NCI-H2196 (cell line): Measurements from ENCODE around the gene REG1A.

Source experiments
- DNase-seq: peaks from one replicate; lab custom pipeline; 2025; ENCODE audit not compliant: unreplicated experiment; lab: John Stamatoyannopoulos, UW

REG1A gene, protein sequence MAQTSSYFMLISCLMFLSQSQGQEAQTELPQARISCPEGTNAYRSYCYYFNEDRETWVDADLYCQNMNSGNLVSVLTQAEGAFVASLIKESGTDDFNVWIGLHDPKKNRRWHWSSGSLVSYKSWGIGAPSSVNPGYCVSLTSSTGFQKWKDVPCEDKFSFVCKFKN

DNA sequence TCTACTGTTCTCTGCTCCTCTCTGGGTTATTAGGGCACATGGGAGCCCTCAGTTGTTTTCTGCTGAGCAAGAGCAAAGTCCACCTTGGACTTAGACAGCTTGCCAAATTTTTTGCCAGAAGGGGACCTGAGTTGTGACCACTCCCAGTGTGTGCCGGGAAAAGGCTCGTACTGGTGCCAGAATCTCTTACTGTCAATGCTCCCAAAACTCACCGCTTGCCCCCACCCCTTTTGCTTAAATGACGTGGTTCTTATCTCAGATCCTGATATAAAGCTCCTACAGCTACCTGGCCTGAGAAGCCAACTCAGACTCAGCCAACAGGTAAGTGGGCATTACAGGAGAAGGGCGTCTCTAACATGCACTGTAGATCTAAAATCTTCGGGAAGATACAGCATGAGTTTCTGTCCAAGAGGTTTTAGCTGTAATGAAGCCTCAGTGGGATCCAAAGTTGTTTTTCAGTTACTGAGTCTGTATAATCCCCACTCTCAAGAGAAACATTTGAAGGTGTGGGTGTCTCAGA is at the start of gene REG1A:
Gene REG1A, plus strand, starts transcription at position 295 of the 520 bp plus-strand sequence. CDS start 374 bp downstream, outside the sequence.
- DNase-seq: no peak

GRCh38 chr2:79071078-79071477 is 49.2 kb upstream of the REG1A start:
- DNase-seq: no peak

DNA sequence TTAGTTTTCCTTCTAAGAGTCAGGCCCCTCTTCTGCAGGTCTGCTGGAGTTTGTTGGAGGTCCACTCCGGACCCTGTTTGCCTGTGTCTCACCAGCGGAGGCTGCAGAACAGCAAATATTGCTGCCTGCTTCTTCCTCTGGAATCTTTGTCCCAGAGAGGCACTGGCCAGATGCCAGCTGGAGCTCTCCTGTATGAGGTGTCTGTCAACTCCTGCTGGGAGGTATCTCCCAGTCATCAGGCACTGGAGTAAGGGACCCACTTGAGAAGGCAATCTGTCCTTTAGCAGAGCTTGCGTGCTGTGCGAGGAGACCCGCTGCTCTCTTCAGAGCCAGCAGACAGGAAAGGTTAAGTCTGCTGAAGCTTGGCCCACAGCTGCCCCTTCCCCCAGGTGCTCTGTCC is 37.3 kb upstream of the REG1A start:
- no peak for DNase-seq

DNA sequence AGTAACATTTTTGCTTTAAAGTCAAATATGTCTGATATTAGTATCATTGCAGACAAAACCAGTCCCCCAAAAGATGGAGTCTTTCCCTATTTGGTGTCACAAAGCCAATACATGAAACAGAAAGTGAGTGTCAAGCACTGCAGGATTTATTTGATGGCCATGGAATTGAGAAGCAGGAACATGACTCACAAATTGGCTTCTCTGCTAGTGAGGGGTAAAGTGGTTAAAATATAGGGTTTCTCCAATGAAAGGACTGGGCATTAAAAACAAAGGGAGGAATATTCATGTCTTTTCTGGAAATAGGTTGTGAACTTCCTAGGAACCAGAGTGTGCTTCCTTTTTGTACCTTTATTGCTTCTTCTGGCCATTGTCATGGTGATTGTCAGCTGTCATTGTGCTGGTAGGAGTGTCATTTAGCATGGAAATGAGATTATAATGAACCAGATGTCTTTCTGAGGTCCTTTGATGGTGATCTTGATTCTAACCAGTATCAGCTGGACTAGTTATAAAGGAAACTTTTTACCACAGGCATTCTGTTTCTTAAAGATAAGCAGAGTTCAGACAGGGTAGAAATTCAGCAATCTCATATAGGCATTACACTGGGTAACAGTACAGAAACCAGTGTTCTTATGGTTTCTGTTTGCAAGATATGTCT is 36.6 kb upstream of the REG1A start:
- DNase-seq: no peak

- no peak for DNase-seq
Measured at GRCh38 chr2:79084495-79085135, 35.7 kb upstream of the REG1A start.

GRCh38 chr2:79085382-79085781 is 34.9 kb upstream of the REG1A start:
- DNase-seq: no peak

GRCh38 chr2:79086255-79086654 is 34.0 kb upstream of the REG1A start:
- no peak for DNase-seq

- no peak for DNase-seq
Measured at GRCh38 chr2:79087785-79088364, 32.4 kb upstream of the REG1A start, which contains the start of gene REG1B. TSS of gene REG1B (minus strand) at chr2:79087993. CDS start at chr2:79087612, 381 bp downstream.

DNA sequence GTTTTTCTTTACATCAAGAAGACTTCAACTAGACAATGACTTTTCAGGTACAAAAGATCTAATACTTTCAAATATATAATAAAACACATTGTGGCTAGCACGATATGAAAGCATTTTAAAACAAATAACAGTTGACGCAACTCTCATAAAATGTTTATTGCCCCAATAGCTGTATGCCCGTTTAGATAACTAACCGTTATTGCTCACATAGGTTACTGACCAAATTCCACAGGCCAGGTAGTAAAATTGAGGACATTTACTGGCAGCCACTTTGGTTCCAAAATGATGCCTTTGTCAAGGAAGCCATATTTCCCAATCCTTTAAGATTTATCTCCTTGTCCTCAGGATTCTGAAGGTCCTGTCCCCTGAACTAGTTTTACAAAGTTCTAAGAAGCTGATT is 29.6 kb upstream of the REG1A start:
- DNase-seq: no peak

DNA sequence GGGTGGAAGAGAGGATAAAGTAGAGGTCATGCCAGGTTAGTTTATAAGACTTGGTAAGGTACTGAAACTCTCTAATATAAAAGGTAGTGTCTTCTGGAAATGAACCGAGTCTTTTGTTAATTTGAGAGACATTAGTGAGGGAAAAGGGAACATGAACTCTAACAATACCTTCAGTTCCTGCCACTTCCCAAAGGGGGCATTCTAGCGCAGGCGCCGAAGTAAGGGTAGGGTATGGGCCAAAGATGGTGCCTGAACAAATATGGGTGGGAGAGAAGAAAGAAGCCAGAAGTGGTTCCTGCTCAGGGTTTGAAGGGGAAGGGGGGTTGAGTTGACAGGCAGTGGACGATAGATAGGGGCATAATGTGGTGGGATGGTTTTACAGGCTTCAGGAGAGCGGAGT is 22.4 kb upstream of the REG1A start:
- DNase-seq: no peak

- no peak for DNase-seq
Measured at GRCh38 chr2:79099140-79099686, 21.1 kb upstream of the REG1A start.

- no peak for DNase-seq
Measured at GRCh38 chr2:79100285-79100684, 20.0 kb upstream of the REG1A start.

DNA sequence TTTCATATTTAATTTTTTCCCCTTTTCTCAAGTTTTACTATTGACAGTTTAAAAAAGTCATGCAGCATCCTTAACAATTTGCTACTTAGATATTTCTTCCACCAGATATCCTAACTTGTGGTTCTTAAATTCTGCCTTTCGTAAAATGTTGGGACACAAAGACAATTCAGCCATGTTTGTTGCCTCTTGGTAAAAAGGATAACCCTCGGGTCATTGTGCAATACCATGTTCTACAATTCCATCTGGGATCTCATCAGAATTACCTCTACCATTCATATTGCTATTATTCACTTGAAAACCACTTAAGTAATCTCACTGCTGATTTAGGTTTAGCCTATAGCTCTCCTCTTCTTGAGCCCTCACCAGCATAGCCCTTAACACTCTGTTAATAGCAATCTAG is 19.3 kb upstream of the REG1A start:
- no peak for DNase-seq

- DNase-seq: no peak
Measured at GRCh38 chr2:79103214-79103613, 17.1 kb upstream of the REG1A start.

DNA sequence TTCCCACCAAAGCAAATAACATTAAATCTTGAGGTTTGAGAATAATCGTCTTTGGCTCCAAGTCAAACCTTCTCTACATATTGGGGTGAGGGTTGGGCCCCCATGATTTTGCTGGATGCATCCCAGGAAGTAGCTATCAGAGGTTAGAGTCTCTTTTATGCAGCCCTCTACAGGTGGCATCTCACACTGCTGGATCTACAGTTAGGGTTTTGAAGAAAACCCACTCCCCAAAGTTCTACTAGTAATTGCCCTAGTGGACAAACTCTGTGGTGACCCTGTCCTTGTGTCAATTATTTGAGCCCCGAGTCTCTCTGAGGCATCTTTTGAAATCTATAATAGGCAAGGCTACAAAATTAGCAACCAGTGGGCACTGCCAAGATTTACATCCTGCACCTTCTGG is 15.0 kb upstream of the REG1A start:
- DNase-seq: no peak

DNA sequence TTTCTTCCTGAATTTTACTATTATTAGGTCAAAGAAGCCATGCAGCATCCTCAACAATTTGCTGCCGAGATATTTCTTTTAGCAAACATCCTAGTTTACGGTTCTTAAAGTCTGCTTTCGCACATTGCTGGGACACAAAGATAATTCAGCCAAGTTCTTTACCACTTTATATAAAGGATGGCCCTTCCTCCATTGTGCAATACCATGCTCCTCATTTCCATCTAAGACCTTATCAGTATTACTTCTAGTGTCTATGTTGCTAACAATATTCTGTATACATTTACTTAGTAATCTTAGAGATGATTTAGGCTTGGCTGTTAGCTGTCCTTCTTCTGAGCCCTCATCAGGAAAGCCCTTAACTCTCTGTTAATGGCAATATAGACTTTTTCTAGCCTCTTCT is 8.0 kb upstream of the REG1A start:
- no peak for DNase-seq

- DNase-seq: no peak
Measured at GRCh38 chr2:79114797-79115494, 5.3 kb upstream of the REG1A start.

GRCh38 chr2:79116997-79117928 is 3.0 kb upstream of the REG1A start:
- no peak for DNase-seq

DNA sequence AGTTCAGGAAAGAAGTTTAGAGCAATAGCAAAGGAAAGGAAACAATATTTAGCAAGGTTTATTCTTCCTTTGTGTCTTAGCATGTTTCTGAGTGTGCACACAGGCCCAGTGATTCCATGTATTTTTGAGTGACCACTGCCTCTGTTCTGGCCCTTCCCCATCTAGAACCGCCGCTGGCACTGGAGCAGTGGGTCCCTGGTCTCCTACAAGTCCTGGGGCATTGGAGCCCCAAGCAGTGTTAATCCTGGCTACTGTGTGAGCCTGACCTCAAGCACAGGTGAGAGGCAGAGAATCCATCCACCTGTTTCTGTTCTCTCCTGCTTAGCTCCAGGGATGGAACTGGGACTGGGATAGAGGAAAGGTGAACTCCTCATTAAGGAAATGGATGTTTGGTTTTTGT is 2.4 kb downstream of the REG1A start:
- DNase-seq: no peak
